Trophoblast cell (in vitro differentiated cells and primary cell): Measurements from ENCODE around the gene ADSL.

Experiments
- DNase-seq, 2 donors: peaks; one replicate each; pipeline ENCODE4 v3.0.0-alpha.2; 2016
- H2AFZ ChIP-seq: 2 replicates; pipeline ENCODE4 v1.6.1; 2013; ENCODE audit warnings: low read length, moderate library complexity, mild to moderate bottlenecking; ENCODE audit not compliant: insufficient read depth, poor library complexity
- H2AK5ac ChIP-seq: 2 replicates; pipeline ENCODE4 v1.6.1; 2013; ENCODE audit warnings: mild to moderate bottlenecking, low read length
- H2BK120ac ChIP-seq: 2 replicates; pipeline ENCODE4 v1.6.1; 2013; ENCODE audit warnings: low read length, mild to moderate bottlenecking, moderate library complexity; ENCODE audit not compliant: insufficient read depth, poor library complexity
- H2BK12ac ChIP-seq: 2 replicates; pipeline ENCODE4 v1.6.1; 2013; ENCODE audit warnings: mild to moderate bottlenecking, low read length, moderate library complexity
- H2BK5ac ChIP-seq: 2 replicates; pipeline ENCODE4 v1.6.1; 2013; ENCODE audit warnings: low read length, low read depth, moderate library complexity, mild to moderate bottlenecking; ENCODE audit not compliant: poor library complexity
- H3K14ac ChIP-seq: 2 replicates; pipeline ENCODE4 v1.6.1; 2013; ENCODE audit warnings: mild to moderate bottlenecking, low read length
- H3K18ac ChIP-seq: 2 replicates; pipeline ENCODE4 v1.6.1; 2013; ENCODE audit warnings: mild to moderate bottlenecking, low read length
- H3K23ac ChIP-seq: 2 replicates; pipeline ENCODE4 v1.6.1; 2013; ENCODE audit warnings: low read length
- H3K27ac ChIP-seq: 2 replicates; pipeline ENCODE4 v1.5.1; 2013; ENCODE audit warnings: low read depth, mild to moderate bottlenecking, inconsistent platforms, low read length, moderate library complexity
- H3K27me3 ChIP-seq: 2 replicates; pipeline ENCODE4 v1.6.1; 2013; ENCODE audit warnings: inconsistent platforms, mild to moderate bottlenecking, low read length, moderate library complexity; ENCODE audit not compliant: insufficient read depth
- H3K36me3 ChIP-seq, 2 experiments: 1 replicate in 1 of 2; 2 replicates in 1 of 2; pipeline ENCODE4 v1.6.1; 2013; ENCODE audit warnings: low read length in 2 of 2, mild to moderate bottlenecking in 2 of 2, moderate library complexity in 1 of 2; ENCODE audit not compliant: insufficient read depth in 2 of 2, control insufficient read depth in 1 of 2
- H3K4ac ChIP-seq: 2 replicates; pipeline ENCODE4 v1.6.1; 2013; ENCODE audit warnings: low read depth, mild to moderate bottlenecking, low read length, moderate library complexity
- H3K4me1 ChIP-seq, 2 experiments: 1 replicate in 1 of 2; 2 replicates in 1 of 2; pipeline ENCODE4 v1.6.1; 2013; ENCODE audit warnings: low read length in 2 of 2, mild to moderate bottlenecking in 2 of 2, moderate library complexity in 1 of 2; ENCODE audit not compliant: insufficient read depth in 2 of 2, control insufficient read depth in 1 of 2
- H3K4me2 ChIP-seq: 2 replicates; pipeline ENCODE4 v1.6.1; 2013; ENCODE audit warnings: inconsistent platforms, mild to moderate bottlenecking, low read length, moderate library complexity
- H3K4me3 ChIP-seq: 2 replicates; pipeline ENCODE4 v1.5.1; 2013; ENCODE audit warnings: mild to moderate bottlenecking, low read depth, low read length, inconsistent platforms
- H3K79me1 ChIP-seq: one replicate; pipeline ENCODE4 v1.6.1; 2013; ENCODE audit warnings: low read length
- H3K79me2 ChIP-seq: 2 replicates; pipeline ENCODE4 v1.6.1; 2013; ENCODE audit warnings: low read length, mild to moderate bottlenecking; ENCODE audit not compliant: control insufficient read depth, insufficient read depth, poor library complexity
- H3K9ac ChIP-seq: 2 replicates; pipeline ENCODE4 v1.6.1; 2013; ENCODE audit warnings: mild to moderate bottlenecking, low read length
- H3K9me3 ChIP-seq: 2 replicates; pipeline ENCODE4 v1.6.1; 2013; ENCODE audit warnings: low read depth, mild to moderate bottlenecking, control low read depth, inconsistent platforms, low read length; ENCODE audit not compliant: insufficient read depth
- H4K12ac ChIP-seq: 2 replicates; pipeline ENCODE4 v1.6.1; 2013; ENCODE audit warnings: low read depth, mild to moderate bottlenecking, low read length, moderate library complexity
- H4K8ac ChIP-seq: 2 replicates; pipeline ENCODE4 v1.6.1; 2013; ENCODE audit warnings: low read depth, mild to moderate bottlenecking, low read length, moderate library complexity
- H4K91ac ChIP-seq: one replicate; pipeline ENCODE4 v1.6.1; 2013; ENCODE audit warnings: low read depth, mild to moderate bottlenecking, low read length, moderate library complexity
- WGBS: extraction: QIAGEN DNeasy Blood & Tissue Kit; methylation state at CpG from one replicate; pipeline ENCODE4 v1.1.7; 2013; ENCODE audit warnings: missing lambda C conversion rate; ENCODE audit not compliant: insufficient read length, insufficient coverage; ENCODE audit errors: extremely low coverage; 5-methylcytosine and 5-hydroxymethylcytosine counted together

ADSL gene

GRCh38 chr22:40314041-40314440, 32.3 kb upstream of the ADSL start:
- no peak overlapping the region for H2BK5ac ChIP-seq
- H3K9ac ChIP-seq: no peak overlapping the region
- H3K36me3 ChIP-seq: peaks cover 21 to 35% of the 10 kb centered on the region in 2 experiments
- peaks cover 0 to 3% of the 10 kb centered on the region in 2 experiments for H3K4me1 ChIP-seq
- no peak overlapping the region for H3K18ac ChIP-seq
- H3K27me3 ChIP-seq: no peaks in the 10 kb centered on the region
- no peak overlapping the region for H2AK5ac ChIP-seq
- H3K23ac ChIP-seq: no peak overlapping the region
- H3K14ac ChIP-seq: no peak overlapping the region
- no peaks in the 10 kb centered on the region for H3K9me3 ChIP-seq
- H4K8ac ChIP-seq: no peak overlapping the region
- no peak overlapping the region for H2BK12ac ChIP-seq
- H3K4ac ChIP-seq: no peak overlapping the region
- H4K12ac ChIP-seq: no peak overlapping the region
- no peak overlapping the region for H3K27ac ChIP-seq
- DNase-seq: no peak
- H3K79me1 ChIP-seq: no peaks in the 10 kb centered on the region
- H3K4me2 ChIP-seq: no peak overlapping the region
- no peaks in the 10 kb centered on the region for H3K79me2 ChIP-seq
- H3K4me3 ChIP-seq: no peak overlapping the region
- H2BK120ac ChIP-seq: no peak overlapping the region
- no peak overlapping the region for H2AFZ ChIP-seq
- no peak overlapping the region for H4K91ac ChIP-seq

- Histone ChIP-seq H2AK5ac (no peak overlapping the region), H3K4ac (no peak overlapping the region), H3K4me3 (no peak overlapping the region), H3K4me1 (no peaks in the 10 kb centered on the region), H3K18ac (no peak overlapping the region), H3K79me2 (no peaks in the 10 kb centered on the region), H2BK120ac (no peak overlapping the region), H2BK12ac (no peak overlapping the region), H3K9ac (no peak overlapping the region), H3K36me3 (peaks cover 30% of the 10 kb centered on the region in 2 experiments), H2AFZ (no peak overlapping the region), H3K9me3 (no peaks in the 10 kb centered on the region), H3K4me2 (no peak overlapping the region), H4K8ac (no peak overlapping the region), H3K79me1 (no peaks in the 10 kb centered on the region), H3K27ac (no peak overlapping the region), H4K12ac (no peak overlapping the region), H3K14ac (no peak overlapping the region), H2BK5ac (no peak overlapping the region), H3K23ac (no peak overlapping the region), H3K27me3 (no peaks in the 10 kb centered on the region), H4K91ac (no peak overlapping the region)
- DNase-seq: peak in 1 of 2 donors; percentile 72
Observed at GRCh38 chr22:40320687-40321086, 25.6 kb upstream of the ADSL start.

GRCh38 chr22:40322021-40322420, 24.3 kb upstream of the ADSL start:
- H4K91ac ChIP-seq: no peak overlapping the region
- no peak overlapping the region for H3K18ac ChIP-seq
- no peak overlapping the region for H4K12ac ChIP-seq
- H4K8ac ChIP-seq: no peak overlapping the region
- H3K4me1 ChIP-seq: no peaks in the 10 kb centered on the region
- H3K79me2 ChIP-seq: no peaks in the 10 kb centered on the region
- H3K36me3 ChIP-seq: peaks cover 24 to 25% of the 10 kb centered on the region in 2 experiments
- H3K23ac ChIP-seq: no peak overlapping the region
- H3K4me2 ChIP-seq: no peak overlapping the region
- no peaks in the 10 kb centered on the region for H3K79me1 ChIP-seq
- H2BK120ac ChIP-seq: no peak overlapping the region
- no peak for DNase-seq
- no peak overlapping the region for H3K9ac ChIP-seq
- no peak overlapping the region for H3K4ac ChIP-seq
- no peak overlapping the region for H2AFZ ChIP-seq
- no peak overlapping the region for H2BK12ac ChIP-seq
- H2BK5ac ChIP-seq: no peak overlapping the region
- no peak overlapping the region for H3K27ac ChIP-seq
- WGBS: no CpG with 5 or more reads among the region's 5 CpGs
- H3K9me3 ChIP-seq: no peaks in the 10 kb centered on the region
- H3K27me3 ChIP-seq: no peaks in the 10 kb centered on the region
- H3K14ac ChIP-seq: no peak overlapping the region
- H3K4me3 ChIP-seq: no peak overlapping the region
- H2AK5ac ChIP-seq: no peak overlapping the region

- no peak for DNase-seq
- no CpG with 5 or more reads among the region's 17 CpGs for WGBS
- H3K9ac ChIP-seq: no peak overlapping the region
Observed at GRCh38 chr22:40322818-40323447, 23.4 kb upstream of the ADSL start.

More at GRCh38 chr22:40322818-40323447, 23.4 kb upstream of the ADSL start:
- Histone ChIP-seq H3K27ac (no peak overlapping the region), H4K91ac (no peak overlapping the region), H3K79me1 (no peaks in the 10 kb centered on the region), H2AK5ac (no peak overlapping the region), H3K4ac (no peak overlapping the region), H3K4me3 (no peak overlapping the region), H2AFZ (no peak overlapping the region), H3K9me3 (no peaks in the 10 kb centered on the region), H2BK12ac (no peak overlapping the region), H3K4me2 (no peak overlapping the region), H4K8ac (no peak overlapping the region), H3K27me3 (no peaks in the 10 kb centered on the region), H3K36me3 (peaks cover 18 to 22% of the 10 kb centered on the region in 2 experiments), H2BK120ac (no peak overlapping the region), H3K18ac (no peak overlapping the region), H3K23ac (no peak overlapping the region), H3K4me1 (no peaks in the 10 kb centered on the region), H3K14ac (no peak overlapping the region), H3K79me2 (no peaks in the 10 kb centered on the region), H2BK5ac (no peak overlapping the region), H4K12ac (no peak overlapping the region)
